Mucosa of gallbladder (tissue), 1 donor: ENCODE measurements around the gene NKD2. TPM values are rescaled to one million over a fixed set of nuclear protein-coding genes. Genes with fewer than 3 reads are reported as not detected.
"Not testable (repeated sequence)": the region's sequence is repeated elsewhere in the genome, so short reads cannot be mapped to it uniquely, and the experiment has no call there.

Experiments used
- DNase-seq: peaks from one replicate; pipeline ENCODE4 v3.0.0-alpha.2; 2020; ENCODE audit warnings: low spot score
- total RNA-seq: library from RNA; stranded (reverse); gene quantifications from one replicate; pipeline ENCODE4 v1.2.1, GENCODE V29; 2021
- donor health status: DM: no; HTN: no; CAD: no.

Gene NKD2, protein sequence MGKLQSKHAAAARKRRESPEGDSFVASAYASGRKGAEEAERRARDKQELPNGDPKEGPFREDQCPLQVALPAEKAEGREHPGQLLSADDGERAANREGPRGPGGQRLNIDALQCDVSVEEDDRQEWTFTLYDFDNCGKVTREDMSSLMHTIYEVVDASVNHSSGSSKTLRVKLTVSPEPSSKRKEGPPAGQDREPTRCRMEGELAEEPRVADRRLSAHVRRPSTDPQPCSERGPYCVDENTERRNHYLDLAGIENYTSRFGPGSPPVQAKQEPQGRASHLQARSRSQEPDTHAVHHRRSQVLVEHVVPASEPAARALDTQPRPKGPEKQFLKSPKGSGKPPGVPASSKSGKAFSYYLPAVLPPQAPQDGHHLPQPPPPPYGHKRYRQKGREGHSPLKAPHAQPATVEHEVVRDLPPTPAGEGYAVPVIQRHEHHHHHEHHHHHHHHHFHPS
- total RNA-seq = 7.6 TPM

DNA sequence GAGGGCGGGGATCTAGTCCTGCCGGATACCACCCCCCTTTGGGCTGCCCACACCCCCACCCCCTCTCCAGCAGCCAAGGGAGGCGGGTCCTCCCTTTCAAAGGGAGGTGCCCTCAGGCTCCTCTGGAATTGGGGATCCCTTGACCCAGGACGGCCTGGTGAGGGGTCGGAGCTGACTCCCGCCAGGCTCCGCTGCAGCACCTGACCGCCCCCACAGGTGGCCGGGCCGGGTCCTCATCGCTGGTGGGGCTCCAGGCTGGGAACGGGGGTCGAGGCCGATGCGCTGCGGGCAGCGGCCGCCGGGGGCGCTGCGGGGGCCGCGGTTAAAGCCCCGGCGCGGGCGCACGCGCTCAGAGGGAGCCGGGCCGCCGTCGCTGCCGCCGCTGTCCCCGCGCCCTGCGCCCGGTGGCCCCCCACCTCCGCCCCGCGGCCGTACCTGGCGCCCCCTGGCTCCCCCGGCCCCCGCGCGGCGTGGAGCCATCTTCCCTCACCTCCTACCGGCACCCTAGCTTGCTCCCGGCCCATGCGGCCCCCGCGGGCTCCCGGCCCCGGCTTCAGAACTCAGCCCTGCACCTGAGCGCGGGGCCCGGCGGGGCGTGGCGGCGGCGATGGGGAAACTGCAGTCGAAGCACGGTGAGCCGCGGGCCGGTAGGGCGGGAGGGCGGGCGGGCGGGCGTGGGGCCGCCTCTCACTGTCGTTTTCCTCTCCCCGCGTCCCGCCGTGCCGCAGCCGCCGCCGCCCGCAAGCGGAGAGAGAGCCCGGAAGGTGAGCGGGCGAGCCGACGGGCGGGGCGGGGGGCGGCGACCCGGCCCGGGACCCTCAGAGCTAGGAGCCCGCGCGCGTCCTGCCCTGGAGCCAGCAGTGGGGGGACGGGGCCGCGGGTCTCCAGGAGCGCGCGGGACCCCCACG, at the start of gene NKD2:
Gene NKD2, plus strand, starts transcription at position 352 of the 908 bp plus-strand sequence. Its CDS starts 256 bp downstream, at position 608.
- no peak for DNase-seq

DNA sequence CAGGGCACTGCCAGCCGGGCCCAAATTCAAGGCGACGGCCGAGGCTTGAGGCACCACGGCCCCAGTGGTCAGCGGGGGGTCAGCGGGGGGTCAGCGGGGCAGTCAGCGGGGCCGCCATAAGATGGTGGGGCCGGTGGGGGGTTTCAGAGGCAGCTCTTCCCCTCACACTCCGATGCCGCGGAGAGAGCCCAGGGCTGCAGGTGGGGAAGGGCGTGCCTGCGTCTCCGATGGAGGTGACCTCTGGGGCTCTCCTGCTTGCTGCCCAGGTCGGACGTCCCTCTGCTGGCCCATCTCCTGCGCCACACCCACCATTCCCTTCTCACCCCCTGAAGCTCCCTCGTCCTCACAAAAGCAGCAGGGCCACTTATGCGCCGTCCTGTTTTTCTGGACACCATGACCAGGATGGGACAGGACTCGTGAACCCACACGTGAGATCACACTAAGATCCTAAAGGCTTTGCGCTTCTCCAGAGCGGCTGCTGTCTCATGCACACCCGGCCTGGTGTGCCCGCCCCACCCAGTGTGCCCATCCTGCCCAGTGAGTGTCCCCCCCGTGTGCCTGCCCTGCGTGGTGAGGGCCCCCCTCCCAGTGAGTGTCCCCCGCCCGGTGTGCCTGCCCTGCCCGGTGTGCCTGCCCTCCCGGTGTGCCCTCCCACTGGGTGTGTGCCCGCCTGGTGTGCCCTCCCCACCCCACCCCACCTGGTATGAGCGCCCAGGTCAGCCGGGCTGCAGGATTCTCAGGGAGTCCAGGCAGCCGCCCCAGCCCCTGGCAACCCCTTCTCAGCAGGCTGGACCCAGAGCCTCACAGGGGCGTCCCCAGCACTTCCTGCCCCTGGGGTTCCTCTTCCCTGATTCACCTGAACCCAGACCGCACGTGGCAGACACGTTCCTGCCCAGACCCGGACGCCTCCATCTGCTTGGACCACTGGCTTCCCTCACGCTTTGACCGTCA, 48.7 kb upstream of the NKD2 start:
- DNase-seq = no peak

DNA sequence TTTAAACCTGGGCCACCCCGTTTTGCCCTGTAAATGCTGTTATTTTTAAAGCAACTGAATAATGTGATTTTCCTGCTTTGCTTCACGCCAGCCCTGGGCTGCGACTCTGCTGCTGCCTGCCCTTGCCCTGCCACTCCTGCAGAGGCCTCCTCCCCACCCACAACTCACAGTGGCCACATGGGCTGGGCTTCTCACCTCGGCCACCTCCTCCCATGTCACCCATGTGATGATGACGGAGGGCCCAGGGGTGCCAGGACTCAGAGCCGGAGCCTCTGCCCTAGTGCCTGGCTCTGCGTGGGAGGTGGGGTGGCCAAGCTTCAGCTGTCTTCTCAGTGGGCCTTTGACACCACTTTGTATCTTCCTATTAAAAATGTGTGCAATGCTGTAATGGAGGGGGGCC, 48.1 kb upstream of the NKD2 start:
- no peak for DNase-seq

DNA sequence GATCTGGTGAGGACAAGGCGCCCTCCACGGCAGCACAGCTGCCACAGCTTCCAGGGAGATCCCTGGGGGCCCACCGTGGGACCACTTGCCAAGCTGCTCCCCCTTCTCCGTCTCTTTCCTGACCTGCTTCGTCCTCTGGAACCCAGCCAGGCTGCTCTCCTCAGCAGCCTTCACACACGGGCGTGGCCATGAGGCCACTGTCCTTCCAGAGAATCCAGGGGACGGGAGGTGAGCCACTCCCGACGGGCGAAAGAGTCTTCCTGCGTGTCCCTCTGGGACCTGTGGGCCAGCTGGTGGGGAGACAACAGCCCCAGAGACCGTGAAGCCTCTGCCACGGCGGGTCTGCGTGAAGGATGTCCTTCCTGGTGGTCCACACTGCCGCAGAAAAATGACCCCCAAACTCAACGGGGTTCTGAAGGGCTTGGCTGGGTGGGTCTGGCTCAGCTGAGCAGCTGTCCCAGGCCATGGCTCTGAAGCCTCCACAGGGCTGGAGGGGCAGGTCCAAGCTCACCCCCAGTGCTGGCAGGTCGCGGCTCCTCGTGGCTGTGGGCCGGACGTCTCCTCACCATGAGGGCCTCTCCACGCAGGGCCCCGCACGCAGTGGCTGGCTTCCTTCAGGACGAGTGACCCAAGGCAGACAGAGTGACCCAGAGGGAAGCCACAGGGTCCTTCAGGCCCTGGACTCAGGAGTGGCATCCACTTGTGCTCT, 47.4 kb upstream of the NKD2 start:
- no peak for DNase-seq

DNA sequence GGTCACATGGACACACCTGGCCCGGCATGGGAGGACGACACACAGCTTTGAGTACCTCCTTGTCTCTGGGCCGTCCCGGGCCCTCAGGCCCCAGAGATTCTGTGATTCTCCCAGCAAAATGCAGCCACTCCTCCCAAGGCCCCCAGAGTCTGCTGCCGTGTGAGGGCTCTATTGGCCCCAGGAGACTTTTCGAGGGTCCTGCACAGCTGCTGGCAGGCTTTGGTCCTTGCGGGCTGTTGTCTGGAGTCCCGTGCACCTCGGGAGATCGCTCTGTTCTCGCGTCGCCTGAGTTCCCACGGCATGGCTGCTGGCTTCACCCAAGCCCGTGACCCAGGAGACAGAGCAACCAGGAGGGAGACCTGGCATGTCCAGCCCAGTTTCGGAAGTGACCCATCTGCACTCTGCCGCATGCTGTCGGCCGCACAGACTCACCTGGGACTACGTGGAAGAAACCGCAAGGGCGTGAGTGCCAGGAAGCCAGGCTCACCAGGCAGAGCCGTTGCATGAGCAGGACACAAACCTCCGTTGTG, 46.8 kb upstream of the NKD2 start:
- DNase-seq = no peak

DNA sequence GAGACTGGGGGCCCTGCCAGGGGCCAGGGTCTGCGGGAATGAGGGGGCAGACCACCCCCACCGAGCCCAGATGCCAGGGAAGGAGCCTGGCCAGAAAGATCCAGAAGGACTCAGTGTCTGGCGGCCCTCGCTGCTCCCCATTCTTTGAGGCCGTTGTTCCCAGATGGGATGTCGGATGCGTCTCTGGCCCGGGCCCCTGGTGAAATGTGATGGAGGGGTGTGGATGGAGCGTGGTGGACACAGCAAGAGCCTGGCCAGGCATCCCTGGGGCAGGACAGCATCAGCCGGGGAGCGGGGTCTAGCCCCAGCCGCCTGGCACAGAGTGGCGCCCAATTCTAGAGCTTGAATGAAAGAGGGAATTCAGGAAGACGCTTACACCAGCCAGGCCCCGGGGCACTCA, 46.2 kb upstream of the NKD2 start:
- DNase-seq = no peak

DNA sequence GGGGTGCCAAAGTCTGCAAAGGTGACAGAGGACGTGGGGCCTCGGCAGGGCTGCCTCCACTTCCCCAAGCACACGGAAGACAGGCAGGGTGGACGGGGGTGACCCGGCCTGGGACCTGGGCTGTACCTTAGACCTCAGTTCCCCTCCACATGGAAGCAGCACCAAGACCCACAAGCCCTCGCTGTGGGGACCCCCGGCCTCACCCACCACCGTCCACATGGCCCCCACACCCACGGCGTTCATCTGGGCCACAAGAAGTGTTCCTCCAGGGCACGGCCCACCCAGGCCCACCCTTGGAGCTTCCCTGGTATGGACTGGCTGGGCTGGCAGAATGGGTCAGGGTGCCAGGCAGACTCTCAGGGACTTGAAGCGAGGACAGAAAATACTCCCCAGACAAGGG, 45.8 kb upstream of the NKD2 start:
- DNase-seq = no peak

DNA sequence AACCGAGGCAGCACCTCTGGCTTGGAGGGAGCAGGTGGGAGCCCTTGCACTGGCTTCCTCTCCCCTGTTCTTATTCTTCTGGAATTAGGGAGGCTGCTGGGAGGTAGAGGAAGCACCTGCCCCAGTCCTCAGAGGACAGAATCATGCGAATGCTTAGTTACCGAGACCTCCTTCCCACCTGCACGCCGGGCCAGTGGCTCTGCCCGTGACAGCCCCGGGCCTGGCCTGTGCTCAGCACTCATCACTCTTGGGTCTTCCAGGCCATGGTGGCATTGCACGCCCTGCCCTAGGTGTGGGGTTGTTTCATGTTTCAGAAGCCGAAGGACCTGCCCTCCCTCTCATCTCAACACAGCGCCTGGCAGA, 45.3 kb upstream of the NKD2 start:
- DNase-seq = no peak

DNA sequence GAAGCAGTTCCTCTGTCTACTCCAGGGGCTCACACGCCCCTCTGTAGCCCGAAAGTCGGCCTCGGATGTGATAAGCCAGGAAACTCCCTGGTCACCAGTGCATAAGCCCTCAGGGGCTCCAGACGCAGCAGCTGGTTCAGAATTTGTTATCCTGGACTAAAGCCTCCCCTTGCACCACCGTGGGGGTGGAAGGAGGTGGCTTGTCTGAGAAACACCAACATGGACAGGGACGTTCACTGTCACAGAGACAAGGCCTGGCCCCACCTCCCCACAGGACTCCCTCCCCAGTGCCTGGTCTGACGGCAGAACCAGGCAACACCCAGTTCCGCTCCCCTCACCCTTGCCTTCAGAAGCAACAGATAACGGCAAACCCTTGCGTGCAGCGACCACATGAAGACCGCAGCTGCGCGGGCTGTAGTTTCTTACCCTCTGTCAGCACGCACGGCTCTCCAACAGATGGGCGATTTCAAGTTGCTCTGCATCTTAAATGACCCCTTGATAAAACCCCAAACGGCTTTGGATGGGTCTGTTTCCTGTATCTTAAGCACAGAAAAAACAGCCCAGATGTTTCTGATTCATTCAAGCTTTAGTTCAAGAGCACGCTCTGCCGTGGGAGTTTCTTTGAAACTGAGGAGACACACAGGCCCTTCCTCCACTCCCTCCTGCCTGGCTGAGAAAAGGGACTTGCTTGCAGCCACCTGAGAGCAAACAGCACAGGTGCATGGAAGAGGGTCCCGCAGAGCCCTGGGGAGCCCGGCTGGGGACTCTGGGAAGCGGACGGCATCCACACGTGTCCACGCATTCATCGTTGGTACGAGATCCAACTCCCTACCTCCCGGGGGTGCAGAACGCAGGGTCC, 44.7 kb upstream of the NKD2 start:
- peak; percentile 44 for DNase-seq

DNA sequence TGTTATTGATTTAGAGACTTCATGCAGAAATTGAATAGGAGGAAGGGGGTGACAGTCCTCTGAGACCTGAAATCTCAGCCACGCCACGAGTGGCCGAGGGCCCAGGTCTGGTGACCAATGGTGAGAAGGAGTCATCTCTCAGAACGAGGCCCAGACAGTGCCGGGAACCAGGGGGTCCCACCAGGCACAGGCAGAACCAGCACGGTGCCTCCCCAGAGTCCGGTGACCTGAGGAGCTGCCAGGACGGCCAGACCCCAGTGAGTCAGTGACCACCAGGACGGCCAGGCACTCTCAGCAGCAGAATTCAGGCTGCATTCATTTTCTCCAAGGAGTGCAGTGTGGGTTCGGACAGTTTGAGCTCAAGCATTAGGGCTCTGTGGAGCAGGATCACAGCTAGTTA, 43.8 kb upstream of the NKD2 start:
- no peak for DNase-seq

DNA sequence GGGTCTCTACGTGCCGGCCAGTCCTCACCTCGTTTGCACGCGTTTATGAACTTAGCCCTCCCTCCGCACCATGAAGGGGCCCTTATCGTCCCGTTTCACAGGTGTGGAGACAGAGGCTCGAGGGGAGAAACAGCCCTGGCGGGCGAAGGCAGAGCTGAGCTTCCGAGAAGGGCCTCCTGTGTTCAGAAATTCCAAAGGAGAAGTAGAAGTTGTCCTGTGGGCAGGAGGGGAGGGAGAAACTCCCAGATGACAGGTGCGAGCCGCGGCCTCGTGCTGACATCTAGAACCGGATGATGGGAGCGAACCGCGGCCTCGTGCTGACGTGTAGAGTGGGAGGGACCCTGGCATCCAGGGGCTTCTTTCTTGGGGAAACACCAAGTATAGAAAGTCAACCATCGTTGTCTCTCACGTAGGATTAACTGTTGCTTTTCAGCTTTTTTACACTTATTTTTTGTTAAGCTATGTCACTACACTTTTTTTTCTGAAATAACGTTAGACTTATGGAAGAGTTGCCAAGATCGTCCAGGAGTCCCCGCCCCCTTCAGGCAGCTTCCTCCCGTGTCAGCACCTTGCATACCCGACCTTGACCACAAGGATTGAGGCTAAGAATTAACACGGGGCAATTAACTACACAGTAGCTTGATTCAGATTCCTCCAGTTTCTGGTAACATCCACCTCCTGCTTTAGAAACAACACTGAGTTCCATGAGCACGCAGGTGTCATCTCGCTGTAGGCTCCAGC, 42.8 kb upstream of the NKD2 start:
- DNase-seq = no peak

DNA sequence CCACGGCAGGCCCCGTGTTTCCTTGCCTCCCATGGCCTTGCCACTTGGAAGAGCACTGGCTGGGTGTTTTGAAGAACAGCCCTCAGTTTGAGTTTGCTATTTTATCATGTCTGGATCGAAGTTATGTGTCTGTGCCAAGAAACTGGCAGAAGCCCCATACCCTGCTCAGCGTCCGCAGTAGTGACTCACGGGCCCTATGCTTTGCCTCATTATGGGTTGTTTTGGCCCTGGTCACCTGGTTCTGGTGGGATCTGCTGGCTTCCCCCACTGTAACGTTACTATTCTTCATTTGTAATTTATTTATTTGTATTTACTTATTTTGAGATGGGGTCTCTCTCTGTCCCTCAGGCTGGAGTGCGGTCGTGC, 42.3 kb upstream of the NKD2 start:
- no peak for DNase-seq

DNA sequence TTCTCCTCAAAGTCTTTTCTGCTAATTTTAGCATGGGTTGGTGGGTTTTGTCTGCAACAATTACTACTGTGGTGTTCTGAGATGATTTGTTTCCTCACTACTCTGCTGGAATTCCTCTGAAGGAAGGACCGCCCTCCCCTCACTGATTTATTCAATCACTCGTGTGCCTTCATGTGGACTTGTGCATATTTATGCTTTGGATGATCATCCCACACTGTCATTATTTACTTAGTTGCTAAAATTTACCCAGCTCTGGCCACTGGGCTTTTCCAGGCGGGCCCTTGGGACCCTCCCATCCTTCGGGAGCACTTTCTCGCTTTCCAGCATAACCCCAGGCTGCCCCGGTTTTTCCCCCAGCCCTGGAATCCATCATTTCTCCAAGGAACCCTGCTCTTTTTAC, 41.7 kb upstream of the NKD2 start:
- no peak for DNase-seq

DNA sequence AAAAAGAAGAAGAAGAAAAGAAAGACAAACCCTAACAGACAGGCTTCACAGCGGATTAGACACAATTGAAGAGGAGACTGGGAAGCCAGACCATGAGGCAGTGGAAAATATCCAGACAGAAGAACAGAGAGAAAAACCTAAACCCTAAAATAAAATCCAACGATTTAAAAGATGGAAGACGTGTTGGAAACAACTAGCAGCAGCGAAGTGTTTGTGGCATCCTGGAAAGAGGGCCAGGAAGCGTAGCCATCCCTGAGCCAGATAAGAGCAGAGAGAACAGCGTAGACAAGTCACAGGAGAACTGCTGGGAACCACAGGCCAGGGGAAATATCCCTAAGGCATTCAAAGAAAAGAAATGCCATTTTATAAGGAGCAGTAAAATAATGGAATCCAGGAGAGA, 39.7 kb upstream of the NKD2 start:
- DNase-seq = no peak

DNA sequence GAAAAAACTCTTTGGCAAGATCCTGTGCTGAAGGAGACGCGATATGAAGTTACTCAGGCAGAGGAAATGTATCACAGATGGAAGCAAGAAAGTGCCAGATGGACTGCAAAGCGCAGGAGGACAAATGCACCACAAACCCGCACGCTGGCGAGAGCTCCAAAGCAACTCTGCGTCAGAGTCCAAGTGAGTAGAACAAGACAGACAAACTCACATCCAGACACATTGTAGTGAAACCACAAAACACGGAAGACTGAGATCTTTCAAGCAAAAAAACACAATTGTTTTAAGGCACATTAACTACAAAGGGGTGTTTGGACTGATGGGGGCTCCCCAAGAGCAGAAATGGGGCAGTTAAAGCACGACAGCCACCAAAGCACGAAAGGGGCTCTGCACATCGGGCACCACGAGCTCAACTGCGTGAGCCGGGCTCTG, 39.2 kb upstream of the NKD2 start:
- DNase-seq = no peak

DNA sequence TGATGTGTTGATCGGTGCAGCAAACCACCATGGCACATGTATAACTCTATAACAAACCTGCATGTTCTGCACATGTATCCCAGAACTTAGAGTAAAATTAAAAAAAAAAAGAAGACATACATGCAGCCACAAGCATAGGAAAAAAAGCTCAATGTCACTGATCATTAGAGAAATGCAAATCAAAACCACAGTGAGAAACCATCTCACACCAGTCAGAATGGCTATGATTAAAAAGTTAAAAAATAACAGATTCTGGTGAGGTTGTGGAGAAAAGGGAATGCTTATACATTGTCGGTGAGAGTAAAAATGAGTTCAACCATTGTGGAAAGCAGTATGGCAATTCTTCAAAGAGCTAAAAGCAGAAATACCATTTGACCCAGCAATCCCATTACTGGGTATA, 36.0 kb upstream of the NKD2 start:
- DNase-seq = not testable (repeated sequence)

DNA sequence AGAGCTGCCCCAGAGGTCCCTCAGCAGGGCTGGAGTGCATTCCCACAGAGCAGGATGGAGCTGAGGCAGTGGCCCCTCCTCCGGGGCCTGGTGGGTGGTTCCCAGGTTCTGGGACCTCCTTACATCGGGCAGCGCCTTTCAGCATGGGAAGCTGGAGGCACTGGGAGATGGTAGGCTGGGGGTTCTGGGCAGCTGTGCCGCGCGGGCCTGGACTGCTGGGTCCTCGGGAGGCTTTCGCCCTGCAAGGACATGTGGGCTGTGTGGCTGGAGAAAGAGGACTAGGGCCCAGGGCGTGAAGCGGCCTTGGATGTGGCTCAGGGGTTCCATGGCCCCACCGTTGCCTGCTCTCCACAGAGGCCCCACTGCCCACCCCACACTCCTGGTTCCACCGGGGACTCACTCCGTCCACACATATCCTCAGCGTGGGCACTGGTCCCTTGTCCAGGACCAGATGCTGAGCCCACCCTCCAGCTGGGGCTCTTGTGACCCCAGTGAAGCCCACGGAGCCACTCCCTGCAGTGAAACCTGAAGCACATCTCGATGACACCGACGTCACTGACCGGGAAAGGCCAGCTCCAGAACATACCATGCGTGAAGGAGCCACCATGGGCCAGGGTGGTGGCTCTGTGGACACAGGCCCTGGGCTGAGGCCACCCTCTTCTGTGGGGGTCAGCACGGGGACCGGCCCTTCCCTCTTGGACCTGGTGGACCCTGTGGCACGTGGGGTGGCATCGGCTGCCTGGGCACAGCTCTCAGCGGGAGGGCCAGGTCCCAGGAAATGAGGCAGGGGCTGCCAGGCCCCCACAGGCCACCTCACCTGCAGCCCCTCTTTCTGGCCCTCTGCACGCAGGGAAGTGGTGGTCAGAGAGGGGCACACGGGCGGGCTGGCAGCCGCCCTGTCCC, 31.5 kb upstream of the NKD2 start:
- no peak for DNase-seq

DNA sequence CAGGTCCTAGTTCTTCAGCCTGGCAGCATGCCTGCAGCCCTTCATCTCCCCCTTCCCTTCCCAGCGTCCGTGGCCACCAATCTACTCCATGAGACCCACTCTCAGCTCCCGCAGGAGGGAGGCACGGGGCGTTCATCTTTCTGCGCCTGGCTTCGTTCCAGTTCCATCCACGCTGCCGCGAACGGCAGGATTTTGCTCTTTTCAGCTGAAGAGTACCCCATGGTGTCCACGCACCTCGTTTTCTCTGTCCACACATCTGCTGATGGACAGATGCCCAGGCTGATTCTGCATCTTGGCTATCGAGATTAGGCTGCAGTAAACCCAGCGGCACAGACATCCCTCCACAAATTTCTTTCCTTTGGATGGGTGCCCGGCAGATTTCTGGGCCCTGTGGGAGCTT, 30.5 kb upstream of the NKD2 start:
- no peak for DNase-seq
